HG03175 (cell line): ENCODE measurements around the gene ZBTB45.
"Not testable (repeated sequence)": the region's sequence is repeated elsewhere in the genome, so short reads cannot be mapped to it uniquely, and the experiment has no call there.

ENCODE experiments used
- ATAC-seq: cut with Tn5 transposase; IDR thresholded peaks from one replicate; pipeline ENCODE4 v1.9.1; 2021; ENCODE audit warnings: mild to moderate bottlenecking, moderate library complexity; ENCODE audit not compliant: unreplicated experiment

ZBTB45 gene

GRCh38 chr19:58513213-58513693, 6.4 kb downstream of the ZBTB45 start:
- ATAC-seq, result no peak

GRCh38 chr19:58511353-58512208, 8.0 kb downstream of the ZBTB45 start, which contains the start of gene SLC27A5:
TSS of gene SLC27A5 (minus strand) at chr19:58511992. CDS start at chr19:58511955, 37 bp downstream.
- no peak for ATAC-seq

DNA sequence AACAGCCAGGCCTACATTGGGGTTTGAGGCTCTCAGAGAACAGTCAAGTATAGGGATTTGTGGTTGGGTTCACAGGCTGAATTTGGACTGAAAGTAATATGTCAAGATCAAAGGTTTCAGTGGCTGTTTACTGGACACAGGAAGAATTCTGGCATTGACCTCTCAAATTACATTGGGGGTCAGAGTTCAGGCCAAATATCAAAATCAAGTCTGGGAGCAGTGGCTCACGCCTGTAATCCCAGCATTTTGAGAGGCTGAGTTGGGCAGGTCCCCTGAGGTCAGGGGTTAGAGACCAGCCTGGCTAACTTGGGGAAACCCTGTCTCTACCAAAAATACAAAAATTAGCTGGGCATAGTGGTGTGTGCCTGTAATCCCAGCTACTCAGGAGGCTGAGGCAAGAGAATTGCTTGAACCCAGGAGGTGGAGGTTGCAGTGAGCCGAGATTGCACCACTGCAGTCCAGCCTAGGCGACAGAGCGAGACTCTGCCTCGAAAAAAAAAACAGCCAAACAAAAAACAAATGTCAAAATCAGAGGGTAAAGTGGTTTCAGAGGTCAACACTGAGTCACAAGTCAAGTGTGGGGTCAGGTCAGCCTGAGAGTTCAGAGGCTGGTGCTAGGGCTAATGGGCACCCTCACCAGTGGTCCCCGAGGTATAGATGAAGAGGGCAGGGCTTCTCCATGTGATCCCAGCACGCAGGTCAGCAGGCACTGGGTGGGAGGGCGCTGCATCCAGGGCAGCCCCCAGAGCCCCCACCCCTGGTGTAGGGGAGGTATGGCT, 9.3 kb downstream of the ZBTB45 start:
- ATAC-seq, result no peak

GRCh38 chr19:58509731-58510083, 9.9 kb downstream of the ZBTB45 start:
- ATAC-seq, result no peak

DNA sequence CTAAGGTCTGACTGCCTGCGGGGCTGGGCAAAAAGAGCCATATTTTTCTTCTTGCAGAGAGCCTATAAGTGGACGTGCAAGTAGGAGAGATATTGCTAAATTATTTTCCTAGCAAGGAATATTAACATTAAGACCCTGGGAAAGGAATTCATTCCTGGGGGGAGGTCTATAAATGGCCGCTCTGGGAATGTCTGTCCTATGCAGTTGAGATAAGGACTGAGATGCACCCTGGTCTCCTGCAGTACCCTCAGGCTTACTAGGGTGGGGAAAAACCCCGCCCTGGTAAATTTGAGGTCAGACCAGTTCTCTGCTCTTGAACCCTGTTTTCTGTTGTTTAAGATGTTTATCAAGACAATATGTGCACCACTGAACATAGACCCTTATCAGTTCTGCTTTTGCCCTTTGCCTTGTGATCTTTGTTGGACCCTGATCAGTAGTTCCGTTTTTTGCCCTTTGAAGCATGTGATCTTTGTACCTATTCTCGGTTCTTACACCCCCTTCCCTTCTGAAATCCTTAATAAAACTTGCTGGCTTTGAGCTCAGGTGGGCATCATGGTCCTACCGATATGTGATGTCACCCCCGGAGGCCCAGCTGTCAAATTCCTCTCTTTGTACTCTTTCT, 11.9 kb downstream of the ZBTB45 start:
- not testable (repeated sequence) for ATAC-seq

GRCh38 chr19:58500242-58500641, 19.4 kb downstream of the ZBTB45 start:
- ATAC-seq, result no peak

DNA sequence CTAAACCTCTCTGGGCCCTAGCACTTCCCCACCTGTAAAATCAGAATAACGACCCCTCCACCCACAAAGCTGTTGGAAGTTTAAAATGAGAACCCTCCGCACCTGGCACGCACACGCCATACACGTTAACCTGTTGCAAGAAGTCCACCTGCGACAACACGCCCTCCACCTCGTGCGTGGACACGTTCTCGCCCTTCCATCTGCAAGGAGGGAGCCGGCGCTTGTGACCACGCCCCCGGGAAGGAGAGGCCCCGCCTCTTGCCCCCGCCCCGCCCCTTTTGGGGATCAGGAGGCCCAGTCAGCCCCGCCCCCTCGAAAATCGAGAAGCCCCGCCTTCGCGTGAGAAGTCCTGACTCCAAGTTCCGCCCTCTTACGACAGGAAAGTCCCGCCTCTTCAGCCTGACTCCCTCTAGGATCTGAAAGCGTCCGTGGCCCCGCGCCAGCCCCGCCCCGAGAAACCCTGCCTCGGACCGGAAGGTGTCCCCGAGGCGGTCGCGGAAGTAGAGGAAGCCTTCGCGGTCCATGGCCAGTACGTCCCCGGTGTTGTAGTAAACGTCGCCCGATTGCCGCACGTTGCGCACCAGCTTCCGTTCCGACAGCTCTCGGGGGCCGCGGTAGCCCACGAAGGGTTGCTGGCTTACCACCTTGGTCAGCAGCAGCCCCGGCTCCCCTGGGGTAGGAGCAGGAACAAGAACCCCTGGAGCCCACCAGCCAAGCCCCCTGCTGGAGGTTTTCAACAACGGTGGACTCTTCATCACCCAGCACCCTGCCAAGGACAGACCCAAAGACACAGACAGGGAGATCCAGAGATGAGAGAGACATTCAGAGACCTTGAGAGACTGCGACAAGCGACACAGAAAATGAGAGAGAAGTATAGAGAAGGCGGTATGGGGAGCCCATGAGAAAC, 20.3 kb downstream of the ZBTB45 start:
- ATAC-seq, result peak; percentile 96

- ATAC-seq, result no peak
Observed at GRCh38 chr19:58498316-58499020, 21.1 kb downstream of the ZBTB45 start.

GRCh38 chr19:58497634-58498170, 21.9 kb downstream of the ZBTB45 start:
- ATAC-seq, result no peak

- no peak for ATAC-seq
Observed at GRCh38 chr19:58492265-58492664, 27.3 kb downstream of the ZBTB45 start.

DNA sequence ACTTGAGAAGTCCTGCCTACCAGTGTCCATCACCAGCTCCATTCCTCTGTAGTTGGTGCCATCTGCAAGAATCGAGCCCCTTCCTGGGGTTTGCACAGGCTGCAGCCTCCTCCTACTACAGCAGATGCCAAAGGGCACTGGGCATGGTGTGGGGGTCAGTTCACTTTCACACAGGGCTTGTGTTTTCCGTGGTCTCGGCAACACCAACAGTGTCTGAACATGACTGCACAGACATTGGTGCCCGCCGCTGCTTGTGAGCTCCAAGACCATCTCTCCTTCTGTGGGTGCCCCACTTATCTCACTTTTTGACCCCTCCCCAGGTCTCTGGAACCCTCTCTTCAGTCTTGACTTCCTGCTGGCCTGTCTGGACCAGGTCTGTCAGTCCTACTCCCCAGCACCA, 28.2 kb downstream of the ZBTB45 start:
- no peak for ATAC-seq

- not testable (repeated sequence) for ATAC-seq
Observed at GRCh38 chr19:58484349-58484748, 35.3 kb downstream of the ZBTB45 start.

GRCh38 chr19:58483776-58484175, 35.8 kb downstream of the ZBTB45 start:
- no peak for ATAC-seq

GRCh38 chr19:58482372-58482771, 37.2 kb downstream of the ZBTB45 start:
- ATAC-seq, result no peak

DNA sequence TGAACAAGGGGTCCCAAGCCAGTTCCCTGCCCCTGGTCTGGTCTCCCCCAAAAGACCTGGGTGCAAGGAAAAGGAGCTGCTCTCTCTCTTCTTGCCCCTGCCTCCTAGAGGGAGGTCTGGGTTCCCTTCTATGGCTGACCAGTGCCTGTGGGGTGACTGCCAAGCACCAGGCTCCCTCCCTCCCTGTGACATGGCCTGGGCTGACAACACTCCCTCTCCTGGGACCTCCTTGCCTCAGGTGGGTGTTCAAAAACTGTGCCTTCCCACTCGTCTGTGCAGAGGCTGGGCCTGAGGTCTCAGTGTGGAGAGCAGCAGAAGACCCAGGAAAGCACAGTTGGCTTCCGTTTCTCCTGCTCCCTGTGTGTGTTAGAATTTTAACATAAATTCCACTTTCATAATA, 38.8 kb downstream of the ZBTB45 start:
- ATAC-seq, result no peak

DNA sequence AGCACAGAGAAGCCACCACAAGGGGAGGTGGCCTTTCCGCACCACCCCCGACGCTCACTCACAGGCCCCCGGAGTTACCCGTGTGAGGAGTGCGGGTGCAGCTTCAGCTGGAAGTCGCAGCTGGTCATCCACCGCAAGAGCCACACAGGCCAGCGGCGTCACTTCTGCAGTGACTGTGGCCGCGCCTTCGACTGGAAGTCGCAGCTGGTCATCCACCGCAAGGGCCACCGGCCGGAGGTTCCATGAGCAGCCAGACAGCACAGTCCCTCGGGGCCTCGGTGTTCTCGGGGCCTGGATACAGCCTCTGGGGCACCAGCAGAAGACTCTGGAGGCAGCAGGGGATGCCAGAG, 39.2 kb downstream of the ZBTB45 start:
- no peak for ATAC-seq

GRCh38 chr19:58479736-58480480, 39.7 kb downstream of the ZBTB45 start:
- ATAC-seq, result no peak

DNA sequence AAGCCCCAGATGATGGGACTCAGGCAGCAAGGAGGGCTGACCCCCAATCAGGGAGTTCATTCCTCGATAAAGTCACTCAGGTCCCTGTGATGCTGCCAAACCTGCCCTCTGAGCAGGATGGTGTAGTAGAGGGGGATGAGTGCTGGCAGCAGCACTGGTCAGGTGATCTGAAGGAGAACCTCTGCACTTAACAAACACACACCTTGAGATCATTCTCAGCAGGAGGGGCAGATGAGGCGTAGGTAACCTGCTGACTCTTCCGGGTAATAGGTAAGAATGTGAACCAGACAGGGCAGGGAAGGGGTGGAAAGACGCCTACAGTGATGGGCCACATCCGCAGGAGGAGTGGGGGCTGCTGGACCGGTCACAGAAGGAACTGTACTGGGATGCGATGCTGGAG, 40.3 kb downstream of the ZBTB45 start:
- ATAC-seq, result no peak

DNA sequence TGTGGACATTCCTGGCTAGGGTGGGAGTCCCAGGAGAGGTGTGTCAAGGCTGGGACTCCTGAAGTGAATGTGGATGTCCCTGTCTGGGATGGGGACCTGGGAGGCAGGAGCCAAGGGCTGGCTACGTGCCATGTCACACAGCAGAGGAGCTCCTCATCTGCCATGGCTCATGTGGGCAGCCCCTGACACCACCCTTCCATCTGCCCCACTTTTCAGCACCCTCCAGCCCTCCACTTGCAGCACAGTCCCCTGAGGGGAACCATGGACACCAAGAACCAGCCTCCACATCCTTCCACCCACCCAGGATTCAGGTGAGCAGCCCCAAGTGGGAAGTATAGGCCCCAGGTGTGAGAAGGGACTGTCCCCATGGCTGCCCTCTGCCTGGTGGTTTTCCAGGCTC, 41.7 kb downstream of the ZBTB45 start:
- no peak for ATAC-seq
